SH-SY5Y (cell line): ENCODE measurements around the gene PAPOLG.

Experiments used
- GATA2 ChIP-seq: IDR thresholded peaks from 2 replicates; pipeline ENCODE4 v1.6.1; 2011; ENCODE audit warnings: mild to moderate bottlenecking, low read depth, low read length
- GATA3 ChIP-seq: IDR thresholded peaks from 2 replicates; pipeline ENCODE4 v1.6.1; 2011; ENCODE audit warnings: low read depth, mild to moderate bottlenecking, low read length, moderate library complexity

DNA sequence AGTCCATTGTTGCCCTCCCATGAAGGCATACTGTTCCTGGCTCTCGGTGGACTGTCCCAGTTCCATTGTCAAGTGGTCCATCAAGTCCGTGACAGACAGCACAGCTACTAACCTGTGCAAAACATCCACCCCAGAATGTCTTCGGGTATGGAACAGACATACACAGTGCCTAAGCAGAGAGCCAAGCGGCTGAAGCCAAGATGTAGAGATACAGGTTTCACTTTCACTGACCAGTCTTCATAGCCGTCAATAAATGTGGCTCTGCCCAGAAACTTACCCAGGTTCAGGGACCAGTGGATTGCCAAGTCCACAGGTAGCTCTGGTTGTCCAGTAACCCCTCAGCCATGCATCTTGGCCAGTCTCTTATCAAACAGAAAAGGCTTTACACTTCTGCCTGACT, 10.7 kb upstream of the PAPOLG start:
- no peak for TF ChIP-seq GATA3
- TF ChIP-seq GATA2 = no peak
